IMR-90 (cell line): ENCODE data around the gene MED22. TPM values are rescaled to one million over a fixed set of nuclear protein-coding genes. Genes with fewer than 3 reads are reported as not detected.

Experiments
- ATAC-seq: fragments of 200-7000 bp; cut with Tn5 transposase; 2 replicates; pipeline ENCODE4 v1.9.1; 2020; ENCODE audit warnings: low read depth, mild to moderate bottlenecking, moderate library complexity
- BruUV-seq: library from RNA; stranded (reverse); fragments of 400-500 nt; replicated peaks from 2 replicates; lab custom pipeline; 2021; lab: Mats Ljungman, UMichigan
- CTCF ChIA-PET: fragments of 300-600 bp; formaldehyde crosslinking; extraction: SDS; loops from one replicate; lab custom pipeline; 2021; ENCODE audit warnings: antibody characterized with exemption; lab: Yijun Ruan, JAX
- POLR2A ChIA-PET: fragments of 300-600 bp; sonication (Branson Sonifier 250); formaldehyde crosslinking; loops from one replicate; lab custom pipeline; 2022; ENCODE audit warnings: antibody characterized with exemption; ENCODE audit not compliant: unreplicated experiment; lab: Charles Lee
- DNase-seq: peaks from one replicate; pipeline ENCODE4 v3.0.0; 2013
- H2AFZ ChIP-seq: replicated peaks from 2 replicates; pipeline ENCODE3; 2013; ENCODE audit warnings: low read length, mild to moderate bottlenecking; ENCODE audit not compliant: poor library complexity
- H2AK5ac ChIP-seq: 2 replicates; pipeline ENCODE4 v1.6.1; 2013; ENCODE audit warnings: low read depth, low read length, inconsistent platforms
- H2AK9ac ChIP-seq: replicated peaks from 2 replicates; pipeline ENCODE3; 2013; ENCODE audit warnings: mild to moderate bottlenecking, low read depth, low read length, moderate library complexity; ENCODE audit not compliant: poor library complexity
- H2BK120ac ChIP-seq: 2 replicates; pipeline ENCODE4 v1.6.1; 2013; ENCODE audit warnings: low read depth, low read length, inconsistent platforms
- H2BK15ac ChIP-seq: 3 replicates; pipeline ENCODE4 v1.6.1; 2013; ENCODE audit warnings: low read depth, low read length, inconsistent platforms
- H2BK20ac ChIP-seq: 2 replicates; pipeline ENCODE4 v1.6.1; 2013; ENCODE audit warnings: low read depth, mild to moderate bottlenecking, inconsistent platforms, low read length, moderate library complexity
- H2BK5ac ChIP-seq: 2 replicates; pipeline ENCODE4 v1.6.1; 2013; ENCODE audit warnings: mild to moderate bottlenecking, low read depth, low read length, inconsistent platforms; ENCODE audit not compliant: poor library complexity, severe bottlenecking
- H3K14ac ChIP-seq: replicated peaks from 2 replicates; pipeline ENCODE4 v1.6.1; 2013; ENCODE audit warnings: low read depth, low read length, inconsistent platforms
- H3K18ac ChIP-seq: 2 replicates; pipeline ENCODE4 v1.6.1; 2013; ENCODE audit warnings: low read depth, low read length, control low read depth
- H3K23ac ChIP-seq: 2 replicates; pipeline ENCODE4 v1.6.1; 2013; ENCODE audit warnings: low read depth, low read length, inconsistent platforms
- H3K27ac ChIP-seq: 2 replicates; pipeline ENCODE4 v1.5.1; 2013; ENCODE audit warnings: mild to moderate bottlenecking, control low read depth, low read length; ENCODE audit not compliant: insufficient read depth
- H3K27me3 ChIP-seq: 2 replicates; pipeline ENCODE4 v1.6.1; 2013; ENCODE audit warnings: low read length; ENCODE audit not compliant: control insufficient read depth, insufficient read depth
- H3K36me3 ChIP-seq: 2 replicates; pipeline ENCODE4 v1.6.1; 2013; ENCODE audit warnings: low read length, mixed read lengths; ENCODE audit not compliant: control insufficient read depth, insufficient read depth
- H3K4ac ChIP-seq: 2 replicates; pipeline ENCODE4 v1.6.1; 2013; ENCODE audit warnings: low read depth, low read length, inconsistent platforms
- H3K4me1 ChIP-seq: 2 replicates; pipeline ENCODE4 v1.6.1; 2013; ENCODE audit warnings: low read length, mixed read lengths; ENCODE audit not compliant: control insufficient read depth, insufficient read depth
- H3K4me2 ChIP-seq: 2 replicates; pipeline ENCODE4 v1.6.1; 2013; ENCODE audit warnings: low read depth, mild to moderate bottlenecking, control low read depth, low read length, moderate library complexity
- H3K4me3 ChIP-seq: 2 replicates; pipeline ENCODE4 v1.5.1; 2013; ENCODE audit warnings: low read depth, mild to moderate bottlenecking, control low read depth, low read length, moderate library complexity; ENCODE audit not compliant: insufficient read depth
- H3K56ac ChIP-seq: 2 replicates; pipeline ENCODE4 v1.6.1; 2013; ENCODE audit warnings: low read length, inconsistent platforms; ENCODE audit not compliant: insufficient read depth; ENCODE audit errors: extremely low read depth
- H3K79me1 ChIP-seq, 2 experiments: 2 replicates each; pipeline ENCODE4 v1.6.1; 2013; ENCODE audit warnings: low read length in 2 of 2, inconsistent platforms in 1 of 2, low read depth in 1 of 2
- H3K9ac ChIP-seq: 2 replicates; pipeline ENCODE4 v1.6.1; 2013; ENCODE audit warnings: low read depth, low read length, control low read depth
- H3K9me1 ChIP-seq: 2 replicates; pipeline ENCODE4 v1.6.1; 2013; ENCODE audit warnings: low read length, inconsistent platforms; ENCODE audit not compliant: insufficient read depth
- H3K9me3 ChIP-seq: 2 replicates; pipeline ENCODE4 v1.6.1; 2013; ENCODE audit warnings: low read length; ENCODE audit not compliant: control insufficient read depth, insufficient read depth
- H4K20me1 ChIP-seq: 2 replicates; pipeline ENCODE4 v1.6.1; 2013; ENCODE audit warnings: low read length, inconsistent platforms; ENCODE audit not compliant: insufficient read depth
- H4K5ac ChIP-seq: 2 replicates; pipeline ENCODE4 v1.6.1; 2013; ENCODE audit warnings: mild to moderate bottlenecking, low read depth, low read length, control low read depth
- H4K8ac ChIP-seq, 2 experiments: 2 replicates each; pipeline ENCODE4 v1.6.1; 2013; ENCODE audit warnings: low read depth in 2 of 2, low read length in 2 of 2, control low read depth in 1 of 2, inconsistent platforms in 1 of 2
- H4K91ac ChIP-seq: 2 replicates; pipeline ENCODE4 v1.6.1; 2013; ENCODE audit warnings: low read depth, low read length, inconsistent platforms; ENCODE audit not compliant: insufficient read depth
- CHD1 ChIP-seq: IDR thresholded peaks from 2 replicates; pipeline ENCODE4 v1.6.1; 2012; ENCODE audit warnings: low read depth, low read length, improper control_type of control experiment
- CTCF ChIP-seq: conservative IDR thresholded peaks from 2 replicates; pipeline ENCODE4 v1.5.1; 2012; ENCODE audit warnings: mild to moderate bottlenecking, low read depth, low read length, improper control_type of control experiment
- MAZ ChIP-seq: IDR thresholded peaks from 2 replicates; pipeline ENCODE4 v1.6.1; 2012; ENCODE audit warnings: low read depth, mild to moderate bottlenecking, low read length, improper control_type of control experiment, moderate library complexity, borderline replicate concordance
- MXI1 ChIP-seq: IDR thresholded peaks from 2 replicates; pipeline ENCODE4 v1.6.1; 2012; ENCODE audit warnings: low read depth, mild to moderate bottlenecking, low read length, moderate library complexity, borderline replicate concordance
- POLR2A ChIP-seq: IDR thresholded peaks from 2 replicates; pipeline ENCODE4 v1.6.1; 2012; ENCODE audit warnings: mild to moderate bottlenecking, low read depth, low read length
- WGBS, 2 experiments: methylation state at CpG; one replicate each; pipeline versions ENCODE4 v1.1.5 to v1.1.7; 2013; ENCODE audit warnings: missing lambda C conversion rate in 2 of 2; ENCODE audit not compliant: insufficient read length in 1 of 2; ENCODE audit errors: extremely low coverage in 2 of 2; 5-methylcytosine and 5-hydroxymethylcytosine counted together
- dilution Hi-C: fragments of 300-500 bp; cut with HindIII; formaldehyde crosslinking; loops from one replicate; pipeline ENCODE4 v1.14.3; 2018; ENCODE audit warnings: low sequenced_read_pairs; ENCODE audit not compliant: unreplicated experiment
- in situ Hi-C: fragments of 300-500 bp; cut with MboI; formaldehyde crosslinking; loops from 3 replicates; pipeline ENCODE4 v1.14.3; 2019; ENCODE audit warnings: low sequenced_read_pairs, inconsistent platforms, mixed read lengths
- intact Hi-C: fragments of 100-400 bp; cut with micrococcal nuclease; formaldehyde crosslinking; loops from 2 replicates; pipeline ENCODE4 v1.10.0; 2022
- polyA plus RNA-seq, 3 experiments: library from polyadenylated mRNA; depleted of rRNA; stranded (reverse); fragments of >200 nt; gene quantifications; 2 replicates each; pipeline ENCODE4 v1.2.3, GENCODE V29; 2012; ENCODE audit warnings: low replicate concordance in 1 of 3
- total RNA-seq: library from RNA; depleted of rRNA; stranded (reverse); fragments of >200 nt; gene quantifications from 2 replicates; pipeline ENCODE4 v1.2.3, GENCODE V29; 2012

The MED22 gene
- total and polyA plus RNA-seq, 2 of the 4 experiments (the other 2 are of a cell fraction) = 7.9 to 28.3 TPM

GRCh38 chr9:133375116-133375723, 27.3 kb upstream of the MED22 start:
- H3K9ac ChIP-seq = peak overlapping the region; percentile 97
- peaks cover 20% of the 10 kb centered on the region for H3K9me1 ChIP-seq
- H2BK5ac ChIP-seq = peak overlapping the region; percentile 86
- ChIA-PET POLR2A (no interaction called here), CTCF (no interaction called here)
- peaks cover 11% of the 10 kb centered on the region for H3K4me1 ChIP-seq
- peak overlapping the region; percentile 4 for H4K5ac ChIP-seq
- peaks cover 24% of the 10 kb centered on the region for H3K36me3 ChIP-seq
- peak overlapping the region; percentile 76 for H2AK5ac ChIP-seq
- TF ChIP-seq CTCF = 0 out of 2 replicates have a peak, but pooled peaks have one; percentile 20
- TF ChIP-seq POLR2A = no peak; the same call in 1 of the 2 replicates
- 0 out of 2 replicates have a peak, but pooled peaks have one; percentile 6 for TF ChIP-seq MXI1
- TF ChIP-seq CHD1 = peak; percentile 86; the same call in 1 of the 2 replicates
- TF ChIP-seq MAZ = 0 out of 2 replicates have a peak, but pooled peaks have one; percentile 6
- peak overlapping the region; percentile 69 for H3K4me3 ChIP-seq
- H2BK120ac ChIP-seq = peak overlapping the region; percentile 58; the same call in 1 of the 2 replicates
- no peaks in the 10 kb centered on the region for H3K27me3 ChIP-seq
- peak overlapping the region; percentile 89 for H3K27ac ChIP-seq
- peak overlapping the region; percentile 11 to 82; a peak in 2 of 4 replicates for H4K8ac ChIP-seq
- DNase-seq (peak; percentile 46), ATAC-seq (peak; percentile 13)
- peaks cover 7 to 33% of the 10 kb centered on the region in 2 experiments; a peak in 3 of 4 replicates for H3K79me1 ChIP-seq
- peak overlapping the region; percentile 85 for H3K4ac ChIP-seq
- H2AFZ ChIP-seq = peak overlapping the region; percentile 94
- no CpG with 5 or more reads among the region's 39 CpGs for WGBS, 2 experiments
- H2BK15ac ChIP-seq = 0 out of 3 replicates have a peak overlapping the region, but pooled peaks have one; percentile 3
- H3K9me3 ChIP-seq = no peaks in the 10 kb centered on the region
- H4K91ac ChIP-seq = peak overlapping the region; percentile 65
- H4K20me1 ChIP-seq = peaks cover 50% of the 10 kb centered on the region
- peak overlapping the region; percentile 12; the same call in 1 of the 2 replicates for H3K18ac ChIP-seq
- peak overlapping the region; percentile 89 for H3K14ac ChIP-seq
- in situ Hi-C loops = no loop called here
- dilution Hi-C loops = no loop called here
- peak overlapping the region; percentile 91 for H3K56ac ChIP-seq
- H2AK9ac ChIP-seq = peak overlapping the region; percentile 94
- BruUV-seq = no TSS peak
- H3K4me2 ChIP-seq = peak overlapping the region; percentile 97
- peak overlapping the region; percentile 87 for H3K23ac ChIP-seq
- H2BK20ac ChIP-seq = no peak overlapping the region
- intact Hi-C loops = no loop called here
